Gastroesophageal sphincter (tissue), 3 donors: ENCODE data around the gene ATP8A1.

Source experiments
- CTCF ChIP-seq, 4 experiments: fragments of 200-600 bp in 2 of 4; fragments of 450-650 bp in 2 of 4; sonication (generic) in 1 of 4; IDR thresholded peaks; one replicate each; pipeline ENCODE4 v1.5.1; 2017 to 2019; ENCODE audit warnings: antibody characterized with exemption in 4 of 4, mild to moderate bottlenecking in 2 of 4, moderate library complexity in 2 of 4
- EP300 ChIP-seq: sonication (generic); formaldehyde crosslinking; IDR thresholded peaks from one replicate; pipeline ENCODE4 v1.6.1; 2017; ENCODE audit warnings: antibody characterized with exemption, mild to moderate bottlenecking
- POLR2A ChIP-seq, 2 donors: fragments of 450-650 bp; IDR thresholded peaks; one replicate each; pipeline ENCODE4 v1.6.1; 2017; ENCODE audit warnings: antibody characterized with exemption in 2 of 2, mild to moderate bottlenecking in 2 of 2, moderate library complexity in 1 of 2
- POLR2AphosphoS5 ChIP-seq: sonication (generic); formaldehyde crosslinking; IDR thresholded peaks from one replicate; pipeline ENCODE4 v1.6.1; 2017; ENCODE audit warnings: antibody characterized with exemption

- TF ChIP-seq POLR2A (IDR thresholded peaks at IDR 0.05) (no peak), CTCF (IDR thresholded peaks at IDR 0.05) (no peak), POLR2AphosphoS5 (no peak), EP300 (no peak)
Observed at GRCh38 chr4:42641161-42641560, 15.7 kb downstream of the ATP8A1 start.
